PC-3 (cell line): ENCODE results near the gene TEKTIP1.

Experiments used
- CTCF ChIP-seq: fragments of 300-600 bp; sonication (generic); conservative IDR thresholded peaks from 2 replicates; pipeline ENCODE4 v1.5.1; 2017; ENCODE audit warnings: antibody characterized with exemption, low read depth, mild to moderate bottlenecking, low read length
- EZH2 ChIP-seq: fragments of 300-600 bp; sonication (generic); IDR thresholded peaks from one replicate; pipeline ENCODE4 v1.6.1; 2017; ENCODE audit warnings: antibody characterized with exemption, mild to moderate bottlenecking, low read length; ENCODE audit not compliant: unreplicated experiment

- no peak for TF ChIP-seq CTCF
- TF ChIP-seq EZH2 = no peak
These were observed 37.9 kb downstream of the TEKTIP1 start for GRCh38 chr19:3576696-3577443.
